ENCODE results near the gene TUBGCP6.
A peak's percentile ranks its signal among the peaks of the same experiment; 100 is the strongest.

The TUBGCP6 gene

DNA sequence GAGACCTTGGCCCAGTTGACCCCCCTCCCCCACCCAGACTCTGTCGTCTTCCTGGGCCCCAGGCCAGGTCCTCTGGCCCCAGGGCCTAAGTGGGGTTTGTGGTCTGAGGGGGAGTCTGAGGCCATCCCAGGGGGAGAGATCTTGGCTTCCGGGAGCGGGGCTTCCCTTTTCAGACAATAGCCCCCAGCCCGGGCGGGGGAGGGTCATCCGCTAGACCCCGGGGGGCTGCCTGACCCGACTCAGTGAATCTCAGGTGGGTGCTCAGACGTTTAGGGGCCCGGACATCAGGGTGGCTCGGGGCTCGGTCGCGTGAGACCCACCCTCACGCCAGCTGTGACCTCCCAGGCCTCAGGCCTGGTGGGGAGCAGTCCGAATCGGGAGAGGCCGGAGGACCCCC, 24.7 kb upstream of the TUBGCP6 start:
- no peak overlapping the region for H3K27ac ChIP-seq (ENCODE audit: low read depth, low read length)
- H3K27me3 ChIP-seq (ENCODE audit: control insufficient read depth in 1 of 2, insufficient read depth in 2 of 2, low read length in 2 of 2): peaks cover 0 to 38% of the 10 kb centered on the region in 2 donors
- no peak overlapping the region for H3K4me3 ChIP-seq (ENCODE audit: low read depth in 1 of 2, low read length in 2 of 2)
- no peaks in the 10 kb centered on the region for H3K9me3 ChIP-seq (ENCODE audit: low read length)
- H3K36me3 ChIP-seq (ENCODE audit: insufficient read depth, low read length): no peaks in the 10 kb centered on the region
- peaks cover 5% of the 10 kb centered on the region for H3K4me1 ChIP-seq (ENCODE audit: insufficient read depth, low read length)
- H3K9ac ChIP-seq (ENCODE audit: low read length): no peak overlapping the region

GRCh38 chr22:50268655-50269113, 23.9 kb upstream of the TUBGCP6 start:
- Histone ChIP-seq H3K36me3 (ENCODE audit: insufficient read depth, low read length) (no peaks in the 10 kb centered on the region), H3K4me3 (ENCODE audit: low read depth in 1 of 2, low read length in 2 of 2) (no peak overlapping the region), H3K27me3 (ENCODE audit: control insufficient read depth in 1 of 2, insufficient read depth in 2 of 2, low read length in 2 of 2) (peaks cover under 1 to 38% of the 10 kb centered on the region in 2 donors), H3K4me1 (ENCODE audit: insufficient read depth, low read length) (peaks cover 5% of the 10 kb centered on the region), H3K9ac (ENCODE audit: low read length) (no peak overlapping the region), H3K27ac (ENCODE audit: low read depth, low read length) (no peak overlapping the region), H3K9me3 (ENCODE audit: low read length) (no peaks in the 10 kb centered on the region)

GRCh38 chr22:50267591-50268390, 23.0 kb upstream of the TUBGCP6 start:
- no peaks in the 10 kb centered on the region for H3K36me3 ChIP-seq (ENCODE audit: insufficient read depth, low read length)
- peaks cover 9 to 46% of the 10 kb centered on the region in 2 donors for H3K27me3 ChIP-seq (ENCODE audit: control insufficient read depth in 1 of 2, insufficient read depth in 2 of 2, low read length in 2 of 2)
- peak overlapping the region; percentile 2 for H3K27ac ChIP-seq (ENCODE audit: low read depth, low read length)
- H3K4me3 ChIP-seq (ENCODE audit: low read depth in 1 of 2, low read length in 2 of 2): peak overlapping the region in 1 of 2 donors; percentile 14
- no peaks in the 10 kb centered on the region for H3K9me3 ChIP-seq (ENCODE audit: low read length)
- H3K4me1 ChIP-seq (ENCODE audit: insufficient read depth, low read length): peaks cover 5% of the 10 kb centered on the region
- H3K9ac ChIP-seq (ENCODE audit: low read length): no peak overlapping the region

DNA sequence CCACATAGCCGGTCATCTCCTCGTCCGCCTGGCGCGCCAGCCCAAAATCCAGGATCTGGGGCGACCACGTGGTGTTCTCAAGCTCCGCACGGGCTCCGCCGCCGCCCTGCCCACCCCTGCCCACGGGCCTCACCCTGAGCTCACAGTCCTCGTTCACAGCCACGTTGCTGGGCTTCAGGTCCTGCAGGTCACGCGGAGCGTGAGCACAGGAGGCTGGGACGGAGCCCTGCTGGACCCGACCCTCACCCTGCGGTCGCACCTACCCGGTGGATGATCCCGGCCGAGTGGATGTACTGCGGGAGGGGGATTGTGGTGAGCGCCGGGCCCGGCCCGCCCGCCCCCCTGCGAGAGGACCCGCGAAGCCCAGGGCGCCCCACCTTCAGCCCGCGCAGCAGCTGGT, 22.2 kb upstream of the TUBGCP6 start:
- Histone ChIP-seq H3K4me3 (ENCODE audit: low read depth in 1 of 2, low read length in 2 of 2) (no peak overlapping the region), H3K36me3 (ENCODE audit: insufficient read depth, low read length) (no peaks in the 10 kb centered on the region), H3K9me3 (ENCODE audit: low read length) (no peaks in the 10 kb centered on the region), H3K27me3 (ENCODE audit: control insufficient read depth in 1 of 2, insufficient read depth in 2 of 2, low read length in 2 of 2) (peaks cover 11 to 46% of the 10 kb centered on the region in 2 donors), H3K9ac (ENCODE audit: low read length) (no peak overlapping the region), H3K27ac (ENCODE audit: low read depth, low read length) (no peak overlapping the region), H3K4me1 (ENCODE audit: insufficient read depth, low read length) (peaks cover 5% of the 10 kb centered on the region)

- no peaks in the 10 kb centered on the region for H3K4me1 ChIP-seq (ENCODE audit: insufficient read depth, low read length)
- no peak overlapping the region for H3K27ac ChIP-seq (ENCODE audit: low read depth, low read length)
- no peaks in the 10 kb centered on the region for H3K36me3 ChIP-seq (ENCODE audit: insufficient read depth, low read length)
- H3K9me3 ChIP-seq (ENCODE audit: low read length): no peaks in the 10 kb centered on the region
- no peak overlapping the region for H3K9ac ChIP-seq (ENCODE audit: low read length)
- H3K4me3 ChIP-seq (ENCODE audit: low read depth in 1 of 2, low read length in 2 of 2): no peak overlapping the region
- H3K27me3 ChIP-seq (ENCODE audit: control insufficient read depth in 1 of 2, insufficient read depth in 2 of 2, low read length in 2 of 2): peaks cover 11 to 48% of the 10 kb centered on the region in 2 donors
These were observed 20.3 kb upstream of the TUBGCP6 start for GRCh38 chr22:50264946-50265669.

DNA sequence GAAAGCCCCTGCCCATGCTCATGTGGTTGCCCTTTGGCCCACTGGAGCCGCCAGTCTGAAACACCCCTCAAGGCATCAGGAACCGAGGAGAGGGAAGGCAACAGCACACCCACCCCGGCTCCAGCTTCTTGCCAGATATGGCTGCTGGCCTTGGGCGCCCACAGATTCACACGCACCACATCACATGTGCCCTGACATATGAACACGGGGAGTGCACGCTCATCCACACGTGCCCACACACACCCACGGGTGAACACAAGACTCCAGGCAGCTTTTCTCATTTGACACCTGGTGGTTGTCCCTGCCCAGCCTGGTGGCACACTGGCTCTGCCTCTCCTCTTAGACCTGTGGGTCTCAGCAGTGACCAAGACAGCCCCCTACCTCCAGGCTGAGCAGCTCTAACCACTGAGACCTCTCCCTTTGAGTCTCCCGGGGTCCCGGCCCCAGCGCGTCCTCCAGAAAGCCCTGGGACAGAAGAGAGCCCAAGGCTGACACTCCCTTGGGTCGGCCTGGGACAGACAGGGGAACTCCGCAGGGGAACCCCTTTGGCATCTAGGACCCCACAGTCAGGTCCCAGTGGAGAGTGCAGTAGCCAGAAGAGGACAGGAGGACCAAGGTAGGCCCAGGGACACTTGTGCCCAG, 19.4 kb upstream of the TUBGCP6 start:
- no peak overlapping the region for H3K4me3 ChIP-seq (ENCODE audit: low read depth in 1 of 2, low read length in 2 of 2)
- no peaks in the 10 kb centered on the region for H3K36me3 ChIP-seq (ENCODE audit: insufficient read depth, low read length)
- H3K4me1 ChIP-seq (ENCODE audit: insufficient read depth, low read length): no peaks in the 10 kb centered on the region
- H3K9me3 ChIP-seq (ENCODE audit: low read length): no peaks in the 10 kb centered on the region
- H3K9ac ChIP-seq (ENCODE audit: low read length): no peak overlapping the region
- peaks cover 11 to 53% of the 10 kb centered on the region in 2 donors for H3K27me3 ChIP-seq (ENCODE audit: control insufficient read depth in 1 of 2, insufficient read depth in 2 of 2, low read length in 2 of 2)
- H3K27ac ChIP-seq (ENCODE audit: low read depth, low read length): no peak overlapping the region

DNA sequence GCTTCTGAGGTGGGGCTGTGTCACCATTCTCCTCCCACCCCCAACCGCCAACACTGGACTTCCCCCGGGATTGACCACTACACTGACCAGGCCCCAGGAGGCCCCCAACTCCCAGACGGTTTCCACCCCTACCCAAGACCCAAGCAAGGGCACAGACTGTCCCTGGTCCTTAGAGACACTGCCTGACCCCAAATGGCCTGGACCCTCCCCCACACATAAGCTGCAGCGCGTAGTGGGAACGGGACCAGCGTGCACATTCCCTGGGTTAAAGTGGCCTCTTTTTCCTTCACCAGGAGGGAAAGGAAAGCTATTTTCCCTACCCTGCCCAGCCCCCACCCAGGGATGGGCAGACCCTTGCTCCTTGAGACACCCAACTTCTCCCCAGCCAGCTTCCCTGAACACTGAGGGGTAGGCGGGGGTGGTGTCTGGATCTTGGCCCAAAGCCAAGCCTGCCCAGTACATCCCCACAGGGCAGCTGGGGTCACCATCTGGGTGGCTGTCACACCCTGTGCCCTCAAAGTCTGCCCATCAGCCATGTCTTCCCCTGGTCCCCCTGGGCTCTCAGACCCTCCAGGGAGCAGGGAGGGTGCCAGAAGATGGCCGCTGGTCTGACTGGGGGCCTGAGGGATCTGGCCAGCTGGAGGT, 18.3 kb upstream of the TUBGCP6 start:
- peaks cover 11 to 52% of the 10 kb centered on the region in 2 donors for H3K27me3 ChIP-seq (ENCODE audit: control insufficient read depth in 1 of 2, insufficient read depth in 2 of 2, low read length in 2 of 2)
- no peaks in the 10 kb centered on the region for H3K4me1 ChIP-seq (ENCODE audit: insufficient read depth, low read length)
- H3K4me3 ChIP-seq (ENCODE audit: low read depth in 1 of 2, low read length in 2 of 2): no peak overlapping the region
- no peak overlapping the region for H3K9ac ChIP-seq (ENCODE audit: low read length)
- no peaks in the 10 kb centered on the region for H3K36me3 ChIP-seq (ENCODE audit: insufficient read depth, low read length)
- H3K27ac ChIP-seq (ENCODE audit: low read depth, low read length): no peak overlapping the region
- no peaks in the 10 kb centered on the region for H3K9me3 ChIP-seq (ENCODE audit: low read length)

DNA sequence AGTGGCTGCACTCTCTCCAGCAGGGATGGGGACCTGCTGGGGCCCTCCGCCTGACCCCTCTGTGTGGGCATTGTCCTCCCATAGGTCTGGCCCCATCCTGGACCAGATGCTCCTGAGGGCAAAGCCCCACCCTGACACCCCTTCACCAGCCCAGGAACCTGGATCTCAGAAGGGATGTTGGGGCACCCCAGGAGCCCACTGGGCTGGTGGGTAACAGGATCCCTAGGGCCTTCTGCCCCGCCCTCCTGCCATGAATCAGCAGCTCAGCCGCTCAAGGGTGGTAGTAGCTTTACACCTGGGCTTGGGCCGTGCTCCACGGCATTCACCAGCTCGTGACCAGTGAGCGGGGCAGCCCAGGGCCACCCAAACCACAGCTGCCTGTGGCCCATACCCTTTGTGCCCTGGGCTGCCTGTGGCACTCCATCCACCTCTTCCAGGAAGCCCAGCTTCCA, 17.7 kb upstream of the TUBGCP6 start:
- Histone ChIP-seq H3K4me3 (ENCODE audit: low read depth in 1 of 2, low read length in 2 of 2) (no peak overlapping the region), H3K27me3 (ENCODE audit: control insufficient read depth in 1 of 2, insufficient read depth in 2 of 2, low read length in 2 of 2) (peaks cover 11 to 57% of the 10 kb centered on the region in 2 donors), H3K9me3 (ENCODE audit: low read length) (no peaks in the 10 kb centered on the region), H3K27ac (ENCODE audit: low read depth, low read length) (no peak overlapping the region), H3K4me1 (ENCODE audit: insufficient read depth, low read length) (no peaks in the 10 kb centered on the region), H3K36me3 (ENCODE audit: insufficient read depth, low read length) (no peaks in the 10 kb centered on the region), H3K9ac (ENCODE audit: low read length) (no peak overlapping the region)

GRCh38 chr22:50261615-50262459, 17.0 kb upstream of the TUBGCP6 start, which contains the start of gene MAPK12:
Gene MAPK12, minus strand, starts transcription at chr22:50261683. Its CDS starts 174 bp downstream, at chr22:50261509.
- Histone ChIP-seq H3K9ac (ENCODE audit: low read length) (no peak within 1 kb of the TSS), H3K36me3 (ENCODE audit: insufficient read depth, low read length) (no peaks in the 10 kb centered on the region), H3K27ac (ENCODE audit: low read depth, low read length) (no peak within 1 kb of the TSS), H3K9me3 (ENCODE audit: low read length) (no peaks in the 10 kb centered on the region), H3K4me3 (ENCODE audit: low read depth in 1 of 2, low read length in 2 of 2) (no peak within 1 kb of the TSS), H3K27me3 (ENCODE audit: control insufficient read depth in 1 of 2, insufficient read depth in 2 of 2, low read length in 2 of 2) (peaks cover 11 to 59% of the 10 kb centered on the region in 2 donors), H3K4me1 (ENCODE audit: insufficient read depth, low read length) (no peaks in the 10 kb centered on the region)

GRCh38 chr22:50260801-50261614, 16.2 kb upstream of the TUBGCP6 start:
- no peak overlapping the region for H3K9ac ChIP-seq (ENCODE audit: low read length)
- no peaks in the 10 kb centered on the region for H3K36me3 ChIP-seq (ENCODE audit: insufficient read depth, low read length)
- H3K27me3 ChIP-seq (ENCODE audit: control insufficient read depth in 1 of 2, insufficient read depth in 2 of 2, low read length in 2 of 2): peaks cover 11 to 54% of the 10 kb centered on the region in 2 donors
- H3K4me1 ChIP-seq (ENCODE audit: insufficient read depth, low read length): no peaks in the 10 kb centered on the region
- H3K4me3 ChIP-seq (ENCODE audit: low read depth in 1 of 2, low read length in 2 of 2): no peak overlapping the region
- no peak overlapping the region for H3K27ac ChIP-seq (ENCODE audit: low read depth, low read length)
- no peaks in the 10 kb centered on the region for H3K9me3 ChIP-seq (ENCODE audit: low read length)
